RCC 7860 (cell line): ENCODE results near the gene GDPGP1.
"Not testable (repeated sequence)": the region's sequence is repeated elsewhere in the genome, so short reads cannot be mapped to it uniquely, and the experiment has no call there.

Experiments
- DNase-seq: peaks from one replicate; pipeline ENCODE4 v3.0.0-alpha.2; 2015; ENCODE audit warnings: low spot score
- FAIRE-seq: peaks from 2 replicates; lab custom pipeline; 2012; peaks lifted over from hg19 to GRCh38; lab: Jason Lieb, UNC

Gene GDPGP1

GRCh38 chr15:90234096-90234988 lies at the start of gene GDPGP1:
GDPGP1 (plus strand) TSS chr15:90234209; CDS start chr15:90240909, 6,700 bp downstream.
- DNase-seq (no peak), FAIRE-seq (no peak)

DNA sequence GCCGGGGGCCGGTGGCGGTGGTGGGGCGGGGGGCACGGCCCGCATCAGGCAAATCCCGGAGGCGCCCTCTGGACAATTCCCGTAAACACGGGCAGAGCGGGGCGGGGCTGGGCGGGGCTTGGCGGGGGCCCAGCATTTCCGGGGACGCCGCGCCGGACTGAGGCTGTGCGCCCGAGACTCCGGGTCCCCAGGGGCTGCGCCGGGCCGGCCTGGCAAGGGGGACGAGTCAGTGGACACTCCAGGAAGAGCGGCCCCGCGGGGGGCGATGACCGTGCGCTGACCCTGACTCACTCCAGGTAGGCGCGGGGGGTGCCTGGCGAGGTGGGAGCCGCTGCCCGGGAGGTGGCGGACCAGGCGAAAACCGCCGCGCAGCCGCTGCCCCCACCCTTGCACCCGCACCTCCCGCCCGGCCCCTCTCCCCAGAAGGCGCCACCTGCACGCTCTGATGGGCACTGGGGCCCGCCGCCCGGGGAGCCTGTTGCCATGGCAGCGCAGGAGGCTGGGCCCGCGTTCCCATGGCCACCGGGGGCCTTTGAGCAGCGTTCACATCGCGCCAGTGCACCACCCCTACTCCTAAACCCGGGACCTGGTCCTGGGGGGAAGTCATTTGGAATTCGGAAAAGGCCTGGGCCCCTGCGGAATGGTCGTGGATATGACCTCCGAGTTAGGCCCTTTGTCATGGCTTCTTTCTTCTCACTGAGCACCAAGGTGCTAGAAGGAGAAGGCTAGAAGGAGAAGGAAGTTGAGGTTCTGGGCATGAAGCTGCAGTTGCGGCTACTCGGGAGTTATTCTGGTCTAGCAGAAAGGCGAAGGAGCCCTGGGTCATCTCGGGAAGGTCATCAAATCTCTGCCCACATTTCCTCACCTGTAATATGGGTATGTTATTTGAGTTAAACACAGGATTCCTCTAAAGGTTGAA lies 49.0 kb upstream of the GDPGP1 start:
- DNase-seq = peak; percentile 88
- FAIRE-seq = no peak

GRCh38 chr15:90187257-90187868 lies 46.6 kb upstream of the GDPGP1 start:
- FAIRE-seq (no peak), DNase-seq (no peak)

- DNase-seq, FAIRE-seq: not testable (repeated sequence)
Measured at GRCh38 chr15:90188065-90188464, 45.9 kb upstream of the GDPGP1 start.

DNA sequence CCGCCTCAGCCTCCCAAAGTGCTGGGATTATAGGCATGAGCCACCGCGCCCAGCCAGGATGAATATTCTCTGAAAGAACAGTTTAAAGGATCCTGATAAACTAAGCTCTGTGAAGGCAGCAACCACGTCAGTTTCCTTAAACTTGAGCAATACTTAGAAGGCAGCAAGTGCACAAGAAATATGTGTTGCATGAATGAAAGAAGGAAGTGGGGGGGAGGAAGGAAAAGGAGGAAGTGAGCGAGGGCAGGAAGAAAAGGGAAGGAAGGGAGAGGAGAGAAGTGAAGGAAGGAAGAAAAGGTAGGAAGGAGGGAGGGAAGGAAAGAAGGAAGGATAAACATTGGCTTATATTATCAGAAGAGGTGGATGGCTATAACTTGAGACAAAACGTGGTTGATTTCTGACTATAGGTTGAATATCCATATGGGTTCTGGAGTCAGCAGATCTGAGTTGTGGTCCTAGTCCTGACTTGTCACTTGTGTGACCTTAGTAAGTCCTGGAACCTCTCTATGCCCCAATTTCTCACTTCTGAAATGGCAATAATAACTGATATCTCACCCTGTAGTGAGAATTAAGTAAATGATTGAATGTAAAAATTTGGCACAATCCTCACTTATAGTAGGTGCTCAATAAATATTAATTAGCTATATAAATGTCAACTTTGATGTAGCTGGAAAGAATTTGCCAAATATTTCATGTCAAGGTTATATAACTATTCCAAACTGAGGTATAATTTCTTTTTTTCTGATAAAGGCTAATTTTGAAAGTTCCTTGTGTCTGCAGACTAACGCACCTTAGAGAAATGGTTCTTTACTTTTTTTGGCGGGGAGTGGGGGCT lies 44.9 kb upstream of the GDPGP1 start:
- DNase-seq (no peak), FAIRE-seq (no peak)

DNA sequence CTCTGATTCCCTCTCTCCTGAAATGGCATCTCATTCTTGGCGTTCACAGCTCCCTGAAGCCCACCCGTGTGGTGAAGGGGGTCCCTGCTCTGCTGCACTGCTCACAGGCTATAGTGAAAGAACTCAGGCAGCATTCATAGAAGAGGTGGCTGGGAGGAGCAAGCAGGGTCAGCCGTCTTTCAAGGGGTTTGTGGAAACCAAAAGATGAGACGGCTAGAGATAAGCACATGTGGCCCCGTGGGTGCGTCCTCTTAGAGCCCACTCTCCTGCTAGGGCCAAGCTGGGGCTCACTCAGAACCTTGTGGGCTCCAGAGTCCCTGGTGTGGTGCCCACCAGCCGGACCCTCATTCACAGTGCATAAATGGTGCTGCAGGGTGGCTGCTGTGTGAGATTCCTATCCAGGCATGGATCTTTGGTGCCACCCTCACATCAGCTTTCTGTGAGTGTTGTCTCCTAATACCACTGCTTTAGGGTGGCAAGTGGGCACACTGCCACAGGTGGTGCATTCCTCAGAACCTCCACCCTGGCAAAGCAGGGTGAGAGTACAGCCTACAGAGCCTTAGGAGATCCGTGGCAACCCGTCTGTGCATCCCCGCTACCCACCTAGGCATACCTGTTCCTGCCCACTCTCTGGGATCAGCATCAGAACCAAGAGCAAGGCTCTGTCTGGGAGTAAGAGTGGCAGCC lies 44.1 kb upstream of the GDPGP1 start:
- DNase-seq (no peak), FAIRE-seq (no peak)

GRCh38 chr15:90190606-90191343 lies 43.2 kb upstream of the GDPGP1 start:
- FAIRE-seq = no peak
- DNase-seq = no peak

GRCh38 chr15:90191344-90191687 lies 42.7 kb upstream of the GDPGP1 start:
- DNase-seq (no peak), FAIRE-seq (no peak)

DNA sequence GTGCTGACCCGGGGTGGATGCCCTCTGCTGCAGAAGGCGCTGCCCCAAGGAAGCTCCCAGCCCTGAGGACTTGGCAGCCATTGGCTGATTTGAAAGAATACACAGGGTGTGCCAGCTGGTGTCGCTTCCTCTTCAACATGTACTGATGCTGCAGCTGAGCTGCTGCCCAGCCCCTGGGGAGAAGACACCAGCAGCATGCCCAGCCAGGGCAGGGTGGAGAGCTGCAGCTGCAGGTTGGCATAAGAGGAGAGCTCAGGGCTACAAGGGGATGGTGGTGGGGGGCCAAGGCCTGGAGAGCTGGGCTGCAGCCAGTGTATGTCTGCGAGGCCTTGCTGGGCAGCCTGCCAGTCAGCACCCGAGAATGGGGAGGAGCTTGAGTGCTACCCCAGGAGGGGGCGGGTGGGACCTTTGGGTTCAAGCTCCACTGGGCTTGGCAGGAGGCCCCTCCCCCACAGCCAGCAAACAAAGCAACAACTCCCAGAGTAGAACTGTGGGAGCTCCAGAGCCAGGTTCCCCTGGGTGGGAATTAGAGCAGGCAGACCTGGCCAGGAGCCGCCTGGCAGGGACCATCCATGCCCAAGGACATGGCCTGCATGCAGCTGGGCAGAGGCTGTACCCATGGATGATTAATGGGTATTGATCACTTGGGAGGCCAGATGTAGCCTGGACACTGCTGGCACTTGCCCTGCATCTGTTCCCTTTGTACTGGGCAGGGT lies 42.1 kb upstream of the GDPGP1 start:
- no peak for FAIRE-seq
- peak; percentile 63 for DNase-seq

- FAIRE-seq (no peak), DNase-seq (no peak)
Measured at GRCh38 chr15:90192961-90193786, 40.8 kb upstream of the GDPGP1 start.

GRCh38 chr15:90194655-90195054 lies 39.4 kb upstream of the GDPGP1 start:
- DNase-seq = no peak
- FAIRE-seq = no peak

DNA sequence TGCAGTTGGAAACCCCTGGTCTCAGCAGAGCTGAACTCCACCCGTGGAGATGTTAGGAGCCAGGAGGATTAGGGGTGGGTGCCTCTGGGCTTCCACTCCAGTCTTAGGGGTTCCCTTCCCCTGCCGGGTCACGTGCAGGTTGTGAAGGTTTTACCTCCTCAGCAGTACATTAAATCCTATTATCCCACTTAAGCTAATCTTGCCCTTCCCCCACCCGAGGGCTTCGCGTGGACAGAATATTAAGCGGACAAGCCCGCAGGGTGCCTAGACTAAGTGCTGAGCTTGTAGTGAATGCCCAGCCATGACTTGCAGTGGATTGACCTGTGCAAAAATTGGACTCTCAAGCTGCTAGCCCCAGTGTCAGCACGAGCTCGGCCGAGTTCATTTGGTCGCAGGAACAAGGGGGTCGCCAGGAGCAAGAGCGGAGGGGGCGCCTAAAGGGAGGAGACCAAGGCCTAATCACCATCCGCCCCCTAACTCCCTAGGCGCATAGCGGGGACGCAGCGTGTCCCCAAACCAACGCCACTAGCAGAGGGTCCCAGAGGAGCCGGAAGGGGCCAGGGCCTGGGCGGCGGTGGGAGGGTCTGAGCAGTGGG lies 33.4 kb upstream of the GDPGP1 start:
- DNase-seq (no peak), FAIRE-seq (no peak)

DNA sequence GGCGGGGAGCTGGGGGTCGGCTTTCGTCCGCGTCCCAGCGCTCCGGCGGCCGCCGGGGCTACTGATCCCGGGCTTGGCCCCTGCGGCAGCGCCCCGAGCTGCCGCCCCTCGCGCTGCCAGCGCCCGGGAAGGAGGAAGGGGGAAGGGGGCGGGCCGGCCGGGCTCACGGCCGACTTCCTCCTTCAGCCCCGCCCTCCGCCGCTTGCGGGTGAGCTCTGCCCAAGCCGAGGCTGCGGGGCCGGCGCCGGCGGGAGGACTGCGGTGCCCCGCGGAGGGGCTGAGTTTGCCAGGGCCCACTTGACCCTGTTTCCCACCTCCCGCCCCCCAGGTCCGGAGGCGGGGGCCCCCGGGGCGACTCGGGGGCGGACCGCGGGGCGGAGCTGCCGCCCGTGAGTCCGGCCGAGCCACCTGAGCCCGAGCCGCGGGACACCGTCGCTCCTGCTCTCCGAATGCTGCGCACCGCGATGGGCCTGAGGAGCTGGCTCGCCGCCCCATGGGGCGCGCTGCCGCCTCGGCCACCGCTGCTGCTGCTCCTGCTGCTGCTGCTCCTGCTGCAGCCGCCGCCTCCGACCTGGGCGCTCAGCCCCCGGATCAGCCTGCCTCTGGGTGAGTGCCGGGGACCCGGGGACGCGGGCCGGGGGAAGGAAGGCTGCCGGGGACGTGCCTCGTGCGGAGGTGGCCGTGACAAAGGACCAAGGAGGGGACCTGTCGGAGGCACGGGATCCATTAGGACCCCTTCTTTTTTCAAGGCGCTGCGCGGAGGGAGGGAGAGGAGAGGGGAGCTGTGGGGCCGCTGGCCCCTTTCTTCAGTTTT lies 32.7 kb upstream of the GDPGP1 start, which contains the start of gene SEMA4B:
Gene SEMA4B, plus strand, starts transcription at position 201 of the 814 bp plus-strand sequence. Its CDS starts 249 bp downstream, at position 450.
- FAIRE-seq (no peak), DNase-seq (peak; percentile 38)

DNA sequence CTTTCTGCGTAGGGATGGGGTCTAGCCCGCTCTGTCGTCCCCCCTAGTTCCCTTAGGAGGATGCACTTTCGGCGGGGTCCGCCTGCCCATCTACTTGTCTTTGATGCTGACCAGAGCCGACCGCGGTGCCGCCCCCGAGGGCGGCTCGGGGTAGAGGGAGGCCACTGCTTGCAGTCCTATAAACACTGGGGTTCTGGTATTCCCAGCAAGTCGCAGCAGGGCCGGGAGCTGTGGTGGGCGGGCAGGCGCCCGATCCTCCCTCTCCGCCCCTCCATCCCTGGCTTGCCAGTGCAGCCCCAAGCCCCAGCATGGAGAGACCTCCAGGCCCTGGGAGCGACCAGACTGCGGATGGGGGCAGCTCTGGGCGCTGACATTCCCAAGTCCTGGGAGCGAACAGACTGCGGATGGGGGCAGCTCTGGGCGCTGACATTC lies 32.0 kb upstream of the GDPGP1 start:
- DNase-seq (no peak), FAIRE-seq (no peak)

DNA sequence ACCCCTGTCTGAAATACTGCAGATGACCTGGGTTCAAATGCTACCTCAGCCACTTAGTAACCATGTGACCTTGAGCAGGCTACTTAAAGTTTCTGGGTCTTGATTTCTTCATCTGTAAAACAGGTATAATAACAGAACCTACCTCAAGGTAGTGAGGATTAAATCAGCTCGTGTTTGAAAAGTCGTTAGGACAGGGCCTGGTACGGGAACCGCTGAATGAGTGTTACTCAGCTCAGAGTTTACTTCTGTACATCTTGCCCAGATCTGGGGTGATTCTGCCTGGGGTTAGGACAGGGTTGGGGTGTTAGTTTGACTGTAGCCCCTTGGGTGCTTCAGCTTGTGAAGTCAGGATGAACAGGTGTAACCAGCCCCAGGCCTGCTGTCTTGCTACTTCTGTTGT lies 31.1 kb upstream of the GDPGP1 start:
- DNase-seq (no peak), FAIRE-seq (no peak)

DNA sequence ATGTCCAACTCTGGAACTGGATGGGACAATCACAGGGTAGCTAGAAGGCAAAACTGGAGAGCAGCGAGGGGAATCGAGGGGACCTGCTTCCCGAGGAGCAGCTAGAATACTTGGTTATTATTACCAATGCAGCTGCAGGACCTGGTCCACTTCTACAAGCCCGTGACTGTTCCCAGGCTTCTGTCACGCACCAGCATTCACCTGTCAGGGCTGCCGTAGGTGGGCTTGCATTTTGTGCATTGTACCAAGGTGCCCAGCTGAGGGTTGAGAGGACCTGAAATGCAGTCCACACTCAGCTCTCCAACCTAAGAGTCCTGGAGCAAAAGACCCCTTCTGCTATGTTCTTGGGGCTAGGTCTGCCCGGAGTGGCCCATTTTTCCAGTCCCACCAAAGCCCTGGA lies 30.5 kb upstream of the GDPGP1 start:
- no peak for FAIRE-seq
- no peak for DNase-seq
